ENCODE measurements around the gene VKORC1.

- TF ChIP-seq YY1 (IDR thresholded peaks at IDR 0.05; ENCODE audit: insufficient read depth, insufficient read length) (no peak), ZNF274 (IDR thresholded peaks at IDR 0.05; ENCODE audit: low read depth, low read length) (no peak), SUZ12 (IDR thresholded peaks at IDR 0.05; ENCODE audit: extremely low read depth, insufficient read depth, insufficient read length) (no peak)
These were observed 31.2 kb upstream of the VKORC1 start for GRCh38 chr16:31125844-31126243.
